Parathyroid adenoma (tissue), 2 donors: ENCODE data around the gene CEP128.
"Not testable (repeated sequence)": the region's sequence is repeated elsewhere in the genome, so short reads cannot be mapped to it uniquely, and the experiment has no call there.

Source experiments
- H2AFZ ChIP-seq: fragments of 300-600 bp; sonication (generic); one replicate; pipeline ENCODE4 v1.7.0; 2017; ENCODE audit warnings: antibody characterized with exemption, mild to moderate bottlenecking
- H3K27ac ChIP-seq: fragments of 300-600 bp; sonication (generic); one replicate; pipeline ENCODE4 v1.7.0; 2017
- H3K27me3 ChIP-seq: fragments of 300-600 bp; sonication (generic); one replicate; pipeline ENCODE4 v1.7.0; 2017; ENCODE audit warnings: low read length; ENCODE audit not compliant: control insufficient read depth, insufficient read depth
- H3K36me3 ChIP-seq: fragments of 300-600 bp; sonication (generic); one replicate; pipeline ENCODE4 v1.7.0; 2017; ENCODE audit warnings: low read length; ENCODE audit not compliant: control insufficient read depth, insufficient read depth
- H3K4me1 ChIP-seq: fragments of 300-600 bp; sonication (generic); one replicate; pipeline ENCODE4 v1.7.0; 2017; ENCODE audit warnings: control low read depth
- H3K4me2 ChIP-seq: fragments of 300-600 bp; sonication (generic); one replicate; pipeline ENCODE4 v1.7.0; 2017; ENCODE audit warnings: low read length
- H3K4me3 ChIP-seq: fragments of 300-600 bp; sonication (generic); one replicate; pipeline ENCODE4 v1.7.0; 2017; ENCODE audit warnings: low read depth, low read length
- H3K79me2 ChIP-seq: fragments of 300-600 bp; sonication (generic); one replicate; pipeline ENCODE4 v1.7.0; 2017; ENCODE audit warnings: control low read depth
- H3K9ac ChIP-seq: fragments of 300-600 bp; sonication (generic); one replicate; pipeline ENCODE4 v1.7.0; 2017; ENCODE audit warnings: mild to moderate bottlenecking
- H3K9me3 ChIP-seq: fragments of 300-600 bp; sonication (generic); one replicate; pipeline ENCODE4 v1.7.0; 2017; ENCODE audit warnings: low read length; ENCODE audit not compliant: control insufficient read depth
- TF ChIP-seq, protein P1 (sequence below): fragments of 300-600 bp; sonication (generic); IDR thresholded peaks from one replicate; pipeline ENCODE4 v1.7.0; 2017; ENCODE audit warnings: antibody characterized with exemption, mild to moderate bottlenecking
- donor health status: primary hyperparathyroidism.

Gene CEP128

DNA sequence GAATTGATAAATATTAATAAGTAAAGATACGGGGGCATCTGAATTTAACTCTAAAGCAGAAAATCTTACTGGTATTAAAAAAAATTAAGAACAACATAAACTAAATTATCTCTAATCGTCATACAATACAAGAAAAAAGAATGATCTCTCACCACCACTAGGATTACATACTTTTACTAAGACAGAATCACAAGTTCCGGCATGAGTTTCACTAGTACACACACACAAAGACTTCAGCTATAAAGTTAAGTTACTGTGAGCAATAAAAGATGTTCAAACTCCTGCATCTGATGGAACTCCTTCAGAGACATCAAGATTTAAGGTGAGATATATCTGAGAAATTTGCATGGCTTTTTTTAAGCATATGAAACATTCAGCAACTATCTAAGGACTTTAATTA is 21.9 kb downstream of the CEP128 start:
- Histone ChIP-seq H3K4me3 (no peak overlapping the region), H3K9me3 (no peaks in the 10 kb centered on the region), H3K79me2 (no peaks in the 10 kb centered on the region), H2AFZ (no peak overlapping the region), H3K9ac (no peak overlapping the region), H3K27me3 (no peaks in the 10 kb centered on the region), H3K27ac (no peak overlapping the region), H3K4me1 (no peaks in the 10 kb centered on the region), H3K36me3 (no peaks in the 10 kb centered on the region), H3K4me2 (no peak overlapping the region)
- TF ChIP-seq, protein P1, sequence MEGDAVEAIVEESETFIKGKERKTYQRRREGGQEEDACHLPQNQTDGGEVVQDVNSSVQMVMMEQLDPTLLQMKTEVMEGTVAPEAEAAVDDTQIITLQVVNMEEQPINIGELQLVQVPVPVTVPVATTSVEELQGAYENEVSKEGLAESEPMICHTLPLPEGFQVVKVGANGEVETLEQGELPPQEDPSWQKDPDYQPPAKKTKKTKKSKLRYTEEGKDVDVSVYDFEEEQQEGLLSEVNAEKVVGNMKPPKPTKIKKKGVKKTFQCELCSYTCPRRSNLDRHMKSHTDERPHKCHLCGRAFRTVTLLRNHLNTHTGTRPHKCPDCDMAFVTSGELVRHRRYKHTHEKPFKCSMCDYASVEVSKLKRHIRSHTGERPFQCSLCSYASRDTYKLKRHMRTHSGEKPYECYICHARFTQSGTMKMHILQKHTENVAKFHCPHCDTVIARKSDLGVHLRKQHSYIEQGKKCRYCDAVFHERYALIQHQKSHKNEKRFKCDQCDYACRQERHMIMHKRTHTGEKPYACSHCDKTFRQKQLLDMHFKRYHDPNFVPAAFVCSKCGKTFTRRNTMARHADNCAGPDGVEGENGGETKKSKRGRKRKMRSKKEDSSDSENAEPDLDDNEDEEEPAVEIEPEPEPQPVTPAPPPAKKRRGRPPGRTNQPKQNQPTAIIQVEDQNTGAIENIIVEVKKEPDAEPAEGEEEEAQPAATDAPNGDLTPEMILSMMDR, result no peak

DNA sequence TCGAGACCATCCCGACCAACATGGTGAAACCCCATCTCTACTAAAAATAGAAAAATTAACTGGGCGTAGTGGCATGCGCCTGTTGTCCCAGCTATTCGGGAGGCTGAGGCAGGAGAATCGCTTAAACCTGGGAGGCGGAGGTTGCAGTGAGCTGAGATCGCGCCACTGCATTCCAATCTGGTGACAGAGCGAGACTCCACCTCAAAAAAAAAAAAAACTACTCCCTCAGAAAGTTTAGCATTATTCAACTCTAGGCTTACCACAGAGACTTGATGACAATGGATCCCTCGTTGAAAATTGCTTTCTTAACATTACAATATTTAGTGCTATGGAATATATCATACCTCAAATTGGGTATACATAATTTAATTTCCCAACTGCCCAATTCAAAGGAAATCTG is 29.5 kb downstream of the CEP128 start:
- not testable (repeated sequence) for H3K4me2 ChIP-seq, H3K27me3 ChIP-seq, H3K4me3 ChIP-seq, H3K4me1 ChIP-seq, H3K27ac ChIP-seq, H3K36me3 ChIP-seq, H3K79me2 ChIP-seq, H2AFZ ChIP-seq, H3K9ac ChIP-seq, H3K9me3 ChIP-seq

- no peak overlapping the region for H3K9ac ChIP-seq
- no peaks in the 10 kb centered on the region for H3K36me3 ChIP-seq
- no peak overlapping the region for H3K27ac ChIP-seq
- TF ChIP-seq, protein P1, result no peak
- no peak overlapping the region for H3K4me2 ChIP-seq
- H3K4me1 ChIP-seq, result no peaks in the 10 kb centered on the region
- no peaks in the 10 kb centered on the region for H3K79me2 ChIP-seq
- H3K9me3 ChIP-seq, result no peaks in the 10 kb centered on the region
- H3K4me3 ChIP-seq, result no peak overlapping the region
- no peaks in the 10 kb centered on the region for H3K27me3 ChIP-seq
- no peak overlapping the region for H2AFZ ChIP-seq
Measured at GRCh38 chr14:80906946-80907345, 34.6 kb downstream of the CEP128 start.

GRCh38 chr14:80906336-80906735 is 35.2 kb downstream of the CEP128 start:
- Histone ChIP-seq H3K27me3 (no peaks in the 10 kb centered on the region), H3K79me2 (no peaks in the 10 kb centered on the region), H3K36me3 (no peaks in the 10 kb centered on the region), H3K9me3 (no peaks in the 10 kb centered on the region), H2AFZ (no peak overlapping the region), H3K4me2 (no peak overlapping the region), H3K27ac (no peak overlapping the region), H3K4me1 (peaks cover 6% of the 10 kb centered on the region), H3K9ac (no peak overlapping the region), H3K4me3 (no peak overlapping the region)
- TF ChIP-seq, protein P1, result no peak

DNA sequence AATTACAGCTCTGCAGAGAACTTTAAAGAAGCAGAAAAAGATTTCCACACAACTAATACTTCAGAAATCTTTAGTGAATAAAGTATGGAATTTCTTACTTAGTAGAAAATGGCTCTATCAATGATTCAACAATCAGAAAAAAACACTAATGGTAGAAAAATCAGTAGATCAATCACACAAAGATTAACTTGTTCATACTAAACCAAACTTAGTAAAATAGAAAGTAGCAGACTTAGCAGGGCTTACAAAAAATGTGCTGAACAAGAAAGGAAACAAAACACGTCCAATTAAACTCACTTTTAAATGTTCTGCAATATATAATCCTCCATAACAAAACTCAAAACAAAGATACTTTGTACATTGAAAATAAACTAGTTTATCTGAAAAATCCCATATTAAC is 38.9 kb downstream of the CEP128 start:
- H3K9me3 ChIP-seq, result no peaks in the 10 kb centered on the region
- no peak overlapping the region for H3K4me3 ChIP-seq
- H3K4me1 ChIP-seq, result peaks cover 6% of the 10 kb centered on the region
- no peaks in the 10 kb centered on the region for H3K27me3 ChIP-seq
- H3K4me2 ChIP-seq, result no peak overlapping the region
- no peaks in the 10 kb centered on the region for H3K36me3 ChIP-seq
- H3K27ac ChIP-seq, result no peak overlapping the region
- H3K79me2 ChIP-seq, result no peaks in the 10 kb centered on the region
- no peak overlapping the region for H2AFZ ChIP-seq
- H3K9ac ChIP-seq, result no peak overlapping the region
- TF ChIP-seq, protein P1, result no peak
